GM12892 (cell line): ENCODE data around the gene PDE3A.

Experiments
- POLR2A ChIP-seq: IDR thresholded peaks from 2 replicates; pipeline ENCODE4 v1.6.1; 2011; ENCODE audit warnings: low read depth, low read length, control low read depth
- POLR2AphosphoS5 ChIP-seq: IDR thresholded peaks from 2 replicates; pipeline ENCODE4 v1.6.1; 2011; ENCODE audit warnings: low read depth, low read length, control low read depth
- TAF1 ChIP-seq: IDR thresholded peaks from 2 replicates; pipeline ENCODE4 v1.6.1; 2011; ENCODE audit warnings: low read depth, mild to moderate bottlenecking, control low read depth, low read length, borderline replicate concordance

- TF ChIP-seq POLR2AphosphoS5 (no peak), POLR2A (no peak), TAF1 (no peak)
Measured at GRCh38 chr12:20451761-20452160, 83.4 kb downstream of the PDE3A start.
